B cell (primary cell): Measurements from ENCODE around the gene TIAM2. TPM values are rescaled to one million over a fixed set of nuclear protein-coding genes. Genes with fewer than 3 reads are reported as not detected.

Source experiments
- ATAC-seq: fragments of 200-7000 bp; cut with Tn5 transposase; one replicate; pipeline ENCODE4 v1.10.0; 2021; ENCODE audit warnings: low read depth, mild to moderate bottlenecking, moderate number of reproducible peaks, moderate library complexity
- CTCF ChIA-PET: fragments of 350-600 bp; sonication (Branson Sonifier 250); formaldehyde crosslinking; loops from one replicate; lab custom pipeline; 2021; ENCODE audit warnings: antibody characterized with exemption, inconsistent platforms; lab: Charles Lee
- POLR2A ChIA-PET: fragments of 350-600 bp; sonication (Branson Sonifier 250); formaldehyde crosslinking; loops from one replicate; lab custom pipeline; 2021; ENCODE audit warnings: antibody characterized with exemption; lab: Charles Lee
- DNase-seq: peaks from one replicate; pipeline ENCODE4 v3.0.0; 2013
- H2AFZ ChIP-seq: 2 replicates; pipeline ENCODE4 v1.6.1; 2012; ENCODE audit warnings: mild to moderate bottlenecking, low read depth, low read length; ENCODE audit not compliant: insufficient read depth, poor library complexity, severe bottlenecking
- H3K27ac ChIP-seq, 2 donors: 1 replicate in 1 of 2; 2 replicates in 1 of 2; pipeline ENCODE4 v1.5.1; 2012 to 2013; ENCODE audit warnings: low read length in 2 of 2, mild to moderate bottlenecking in 2 of 2, moderate library complexity in 1 of 2
- H3K27me3 ChIP-seq, 4 experiments: fragments of 200-600 bp in 1 of 4; sonication (generic) in 1 of 4; replicated peaks in 1 of 4; 1 replicate in 2 of 4; 2 replicates in 2 of 4; pipeline versions ENCODE4 v1.6.1 to v1.7.0; 2013 to 2016; ENCODE audit warnings: low read length in 3 of 4, mild to moderate bottlenecking in 2 of 4, mixed read lengths in 1 of 4, moderate library complexity in 1 of 4; ENCODE audit not compliant: insufficient read depth in 4 of 4, control insufficient read depth in 3 of 4; ENCODE audit errors: control extremely low read depth in 1 of 4
- H3K36me3 ChIP-seq, 2 experiments: replicated peaks in 1 of 2; 1 replicate in 1 of 2; 2 replicates in 1 of 2; pipeline versions ENCODE4 v1.6.1 to v1.7.1; 2013; ENCODE audit warnings: low read length in 1 of 2; ENCODE audit not compliant: insufficient read depth in 2 of 2, control insufficient read depth in 1 of 2; ENCODE audit errors: control extremely low read depth in 1 of 2, extremely low read depth in 1 of 2
- H3K4me1 ChIP-seq, 2 donors: fragments of 200-600 bp in 1 of 2; sonication (generic) in 1 of 2; 1 replicate in 1 of 2; 2 replicates in 1 of 2; pipeline versions ENCODE4 v1.5.1 to v1.6.1; 2013 to 2017; ENCODE audit warnings: low read length in 2 of 2; ENCODE audit not compliant: control insufficient read depth in 2 of 2, insufficient read depth in 2 of 2
- H3K4me2 ChIP-seq: replicated peaks from 2 replicates; pipeline ENCODE3; 2012; ENCODE audit warnings: mild to moderate bottlenecking, low read depth, low read length; ENCODE audit not compliant: poor library complexity, severe bottlenecking
- H3K4me3 ChIP-seq, 5 experiments: fragments of 200-600 bp in 1 of 5; sonication (generic) in 1 of 5; 1 replicate in 3 of 5; 2 replicates in 2 of 5; pipeline versions ENCODE4 v1.5.1 to v1.7.0; 2011 to 2016; ENCODE audit warnings: low read length in 4 of 5, mild to moderate bottlenecking in 4 of 5, low read depth in 2 of 5, control low read depth in 1 of 5, moderate library complexity in 1 of 5; ENCODE audit not compliant: insufficient read depth in 1 of 5; ENCODE audit errors: control extremely low read depth in 1 of 5, extremely low read depth in 1 of 5
- H3K79me2 ChIP-seq: fragments of 200-600 bp; sonication (generic); one replicate; pipeline ENCODE4 v1.6.0; 2016; ENCODE audit warnings: low read length; ENCODE audit not compliant: control insufficient read depth, insufficient read depth
- H3K9ac ChIP-seq: fragments of 200-600 bp; sonication (generic); 2 replicates; pipeline ENCODE4 v1.6.1; 2017; ENCODE audit warnings: mild to moderate bottlenecking, low read length, moderate library complexity
- H3K9me3 ChIP-seq, 3 donors: one replicate each; pipeline versions ENCODE4 v1.6.1 to v1.7.1; 2013; ENCODE audit warnings: low read length in 2 of 3; ENCODE audit not compliant: control insufficient read depth in 2 of 3, insufficient read depth in 1 of 3; ENCODE audit errors: control extremely low read depth in 1 of 3
- H4K20me1 ChIP-seq: 2 replicates; pipeline ENCODE4 v1.6.0; 2012; ENCODE audit warnings: mild to moderate bottlenecking, low read length; ENCODE audit not compliant: insufficient read depth, control insufficient read depth, poor library complexity, severe bottlenecking
- H3K27ac Mint-ChIP-seq: one replicate; pipeline ENCODE4 v1.8.0; 2021; ENCODE audit warnings: mixed read lengths
- H3K27me3 Mint-ChIP-seq: one replicate; pipeline ENCODE4 v1.8.0; 2021; ENCODE audit warnings: mixed read lengths
- H3K4me1 Mint-ChIP-seq: one replicate; pipeline ENCODE4 v1.8.0; 2021; ENCODE audit warnings: mixed read lengths
- H3K4me3 Mint-ChIP-seq: one replicate; pipeline ENCODE4 v1.8.0; 2021; ENCODE audit warnings: mixed read lengths
- H3K9me3 Mint-ChIP-seq: one replicate; pipeline ENCODE4 v1.8.0; 2022; ENCODE audit warnings: mixed read lengths; ENCODE audit not compliant: insufficient read depth
- CTCF ChIP-seq: fragments of 200-600 bp; IDR thresholded peaks from one replicate; pipeline ENCODE4 v1.8.0; 2022; ENCODE audit warnings: antibody characterized with exemption, mild to moderate bottlenecking
- EZH2 ChIP-seq: IDR thresholded peaks from 2 replicates; pipeline ENCODE4 v1.6.1; 2012; ENCODE audit warnings: borderline replicate concordance, low read depth, mild to moderate bottlenecking, moderate library complexity, low read length; ENCODE audit not compliant: insufficient read depth, poor library complexity, severe bottlenecking
- WGBS: methylation state at CpG from one replicate; pipeline ENCODE4 v1.1.5; 2013; ENCODE audit warnings: missing lambda C conversion rate; ENCODE audit not compliant: insufficient coverage; 5-methylcytosine and 5-hydroxymethylcytosine counted together
- intact Hi-C: fragments of 100-400 bp; cut with micrococcal nuclease; formaldehyde crosslinking; loops from one replicate; pipeline ENCODE4 v1.10.0; 2022
- polyA plus RNA-seq: library from polyadenylated mRNA; depleted of rRNA; stranded (reverse); fragments of >200 nt; gene quantifications from 2 replicates; pipeline ENCODE4 v1.2.3, GENCODE V29; 2012
- total RNA-seq, 2 donors: library from RNA; stranded (reverse); fragments of 120-200 nt in 1 of 2; gene quantifications; 1 replicate in 1 of 2; 2 replicates in 1 of 2; pipeline versions ENCODE4 v1.2.3 to v1.2.4, GENCODE V29; 2013 to 2022

The TIAM2 gene
- total and polyA plus RNA-seq, 2 donors (not counting 1 experiment from before 2014, with no cell fraction given) = 13.1 to 18.8 TPM

DNA sequence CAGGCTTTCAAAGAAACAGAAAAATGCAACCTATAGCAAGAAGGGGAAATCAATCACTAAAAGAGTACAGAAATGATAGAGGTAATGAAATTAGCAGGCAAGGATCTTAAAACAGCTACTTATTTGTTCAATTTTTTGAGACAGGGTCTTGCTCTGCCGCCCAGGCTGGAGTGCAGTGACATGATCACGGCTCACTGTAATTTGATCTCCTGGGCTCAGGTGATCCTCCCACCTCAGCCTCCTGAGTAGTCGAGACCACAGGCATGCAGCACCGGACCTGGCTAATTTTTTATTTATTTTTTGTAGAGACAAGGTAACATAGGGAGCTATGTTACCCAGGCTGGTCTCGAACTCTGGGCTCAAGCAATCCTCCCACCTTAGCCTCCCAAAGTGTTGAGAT is 297.6 kb downstream of the TIAM2 start:
- Histone ChIP-seq H2AFZ (no peak overlapping the region), H3K27me3 (no peaks in the 10 kb centered on the region), H3K9ac (no peak overlapping the region), H3K4me2 (no peak overlapping the region), H3K27ac (no peak overlapping the region), H4K20me1 (no peaks in the 10 kb centered on the region), H3K79me2 (no peaks in the 10 kb centered on the region), H3K36me3 (peaks cover 0 to 57% of the 10 kb centered on the region in 2 experiments), H3K4me3 (no peak overlapping the region), H3K4me1 (no peaks in the 10 kb centered on the region), H3K9me3 (no peaks in the 10 kb centered on the region)
- ChIA-PET POLR2A (no interaction called here), CTCF (no interaction called here)
- ATAC-seq (no peak), DNase-seq (no peak)
- Mint-ChIP-seq H3K4me3 (no peak overlapping the region), H3K9me3 (no peaks in the 10 kb centered on the region), H3K27ac (no peak overlapping the region), H3K4me1 (no peaks in the 10 kb centered on the region), H3K27me3 (no peaks in the 10 kb centered on the region)
- intact Hi-C loops = no loop called here
- 100% methylated on average over 2 of the region's 5 CpGs for WGBS
- TF ChIP-seq EZH2 (no peak), CTCF (no peak)

GRCh38 chr6:155297669-155298068 is 302.6 kb downstream of the TIAM2 start:
- POLR2A ChIA-PET = no interaction called here
- no peaks in the 10 kb centered on the region for H3K27me3 Mint-ChIP-seq
- no peak overlapping the region for H2AFZ ChIP-seq
- no peaks in the 10 kb centered on the region for H3K4me1 ChIP-seq
- H3K9ac ChIP-seq = no peak overlapping the region
- no peaks in the 10 kb centered on the region for H3K79me2 ChIP-seq
- ATAC-seq = no peak
- WGBS = 100% methylated on average over 1 of the region's 3 CpGs
- H4K20me1 ChIP-seq = no peaks in the 10 kb centered on the region
- intact Hi-C loops = no loop called here
- H3K4me3 ChIP-seq = no peak overlapping the region
- no peaks in the 10 kb centered on the region for H3K27me3 ChIP-seq
- no peak overlapping the region for H3K27ac ChIP-seq
- no peaks in the 10 kb centered on the region for H3K4me1 Mint-ChIP-seq
- H3K9me3 Mint-ChIP-seq = no peaks in the 10 kb centered on the region
- no peak overlapping the region for H3K27ac Mint-ChIP-seq
- H3K36me3 ChIP-seq = peaks cover 0 to 48% of the 10 kb centered on the region in 2 experiments
- H3K4me2 ChIP-seq = no peak overlapping the region
- no peaks in the 10 kb centered on the region for H3K9me3 ChIP-seq
- no peak for TF ChIP-seq CTCF
- TF ChIP-seq EZH2 = no peak
- H3K4me3 Mint-ChIP-seq = no peak overlapping the region
- CTCF ChIA-PET = no interaction called here
- no peak for DNase-seq
